Panc1 (cell line): ENCODE results near the gene ZNF256.

Experiments
- CTCF ChIP-seq: fragments of 450-650 bp; IDR thresholded peaks from 2 replicates; pipeline ENCODE4 v1.5.1; 2017; ENCODE audit warnings: mild to moderate bottlenecking
- POLR2AphosphoS5 ChIP-seq: IDR thresholded peaks from 2 replicates; pipeline ENCODE4 v1.6.1; 2012; ENCODE audit warnings: mild to moderate bottlenecking, low read depth, low read length, moderate library complexity
- SIN3A ChIP-seq: IDR thresholded peaks from 2 replicates; pipeline ENCODE4 v1.6.1; 2012; ENCODE audit warnings: low read depth, mild to moderate bottlenecking, low read length, moderate library complexity, borderline replicate concordance; ENCODE audit not compliant: insufficient read depth
- TCF7L2 ChIP-seq: IDR thresholded peaks from 2 replicates; pipeline ENCODE4 v1.6.1; 2011; ENCODE audit warnings: mild to moderate bottlenecking, low read depth, low read length, inconsistent platforms

GRCh38 chr19:57974434-57974833, 26.9 kb upstream of the ZNF256 start, which contains the start of gene C19orf18:
- TF ChIP-seq CTCF: no peak
- no peak for TF ChIP-seq TCF7L2
- no peak for TF ChIP-seq SIN3A
- TF ChIP-seq POLR2AphosphoS5: no peak
